GM12878 (cell line): ENCODE data around the gene MRGPRG. TPM values are rescaled to one million over a fixed set of nuclear protein-coding genes. Genes with fewer than 3 reads are reported as not detected.

Experiments
- ATAC-seq: fragments of 200-7000 bp; cut with Tn5 transposase; 3 replicates; pipeline ENCODE4 v1.9.1; 2020; ENCODE audit warnings: mild to moderate bottlenecking, moderate library complexity
- BruUV-seq: library from RNA; stranded (reverse); fragments of 400-500 nt; replicated peaks from 2 replicates; lab custom pipeline; 2021; lab: Mats Ljungman, UMichigan
- CTCF ChIA-PET: fragments of 300-600 bp; sonication (Branson Sonifier 250); formaldehyde crosslinking; extraction: SDS; loops from one replicate; lab custom pipeline; 2021; ENCODE audit warnings: inconsistent platforms; lab: Yijun Ruan, JAX
- POLR2A ChIA-PET: fragments of 350-600 bp; formaldehyde crosslinking; extraction: SDS; loops from one replicate; lab custom pipeline; 2021; ENCODE audit warnings: inconsistent platforms; lab: Charles Lee
- RAD21 ChIA-PET: fragments of 300-600 bp; sonication (Branson Sonifier 250); formaldehyde crosslinking; loops from one replicate; lab custom pipeline; 2023; ENCODE audit warnings: antibody characterized with exemption; ENCODE audit not compliant: unreplicated experiment; lab: Charles Lee
- SMC1A ChIA-PET: fragments of 300-600 bp; sonication (Branson Sonifier 250); formaldehyde crosslinking; loops from one replicate; lab custom pipeline; 2023; ENCODE audit not compliant: unreplicated experiment, uncharacterized antibody; lab: Charles Lee
- DNase-seq: peaks from one replicate; pipeline ENCODE4 v3.0.0-alpha.2; 2011; ENCODE audit warnings: low read depth, low spot score
- FAIRE-seq: peaks from 3 replicates; lab custom pipeline; 2011; peaks lifted over from hg19 to GRCh38; lab: Jason Lieb, UNC
- H2AFZ ChIP-seq: 2 replicates; pipeline ENCODE4 v1.6.0; 2011; ENCODE audit warnings: low read depth, low read length, control low read depth; ENCODE audit not compliant: control insufficient read depth
- H3K27ac ChIP-seq: 2 replicates; pipeline ENCODE4 v1.5.1; 2011; ENCODE audit warnings: control low read depth; ENCODE audit not compliant: control insufficient read depth, insufficient read depth
- H3K27me3 ChIP-seq, 2 experiments: replicated peaks in 1 of 2; 2 replicates each; pipeline versions ENCODE4 v1.6.0 to v1.6.1; 2011; ENCODE audit warnings: low read length in 1 of 2; ENCODE audit not compliant: control insufficient read depth in 2 of 2, insufficient read depth in 2 of 2
- H3K36me3 ChIP-seq, 2 experiments: 2 replicates each; pipeline ENCODE4 v1.5.1; 2011; ENCODE audit warnings: low read length in 1 of 2; ENCODE audit not compliant: control insufficient read depth in 2 of 2, insufficient read depth in 2 of 2
- H3K4me1 ChIP-seq: 2 replicates; pipeline ENCODE4 v1.6.1; 2011; ENCODE audit warnings: mild to moderate bottlenecking, low read length, moderate library complexity, mixed read lengths; ENCODE audit not compliant: control insufficient read depth, insufficient read depth
- H3K4me2 ChIP-seq: 2 replicates; pipeline ENCODE4 v1.6.0; 2011; ENCODE audit warnings: control low read depth; ENCODE audit not compliant: control insufficient read depth, insufficient read depth
- H3K4me3 ChIP-seq: fragments of 200-600 bp; sonication (generic); 2 replicates; pipeline ENCODE4 v1.5.1; 2016
- H3K79me2 ChIP-seq: 2 replicates; pipeline ENCODE4 v1.6.0; 2011; ENCODE audit warnings: low read length; ENCODE audit not compliant: control insufficient read depth, insufficient read depth
- H3K9ac ChIP-seq: 2 replicates; pipeline ENCODE4 v1.8.0; 2011; ENCODE audit warnings: low read length, control low read depth, mixed read lengths; ENCODE audit not compliant: control insufficient read depth, insufficient read depth
- H3K9me3 ChIP-seq: replicated peaks from 3 replicates; pipeline ENCODE4 v1.5.1; 2011; ENCODE audit warnings: mild to moderate bottlenecking, low read length; ENCODE audit not compliant: control insufficient read depth, insufficient read depth
- H4K20me1 ChIP-seq: 2 replicates; pipeline ENCODE4 v1.6.0; 2011; ENCODE audit not compliant: control insufficient read depth, insufficient read depth
- BCL11A ChIP-seq: IDR thresholded peaks from 2 replicates; pipeline ENCODE4 v1.6.1; 2011; ENCODE audit warnings: low read depth, low read length
- BMI1 ChIP-seq: fragments of 450-650 bp; IDR thresholded peaks from 2 replicates; pipeline ENCODE4 v1.6.1; 2016; ENCODE audit warnings: mild to moderate bottlenecking, moderate library complexity, borderline replicate concordance
- ESRRA ChIP-seq: IDR thresholded peaks from 2 replicates; pipeline ENCODE4 v1.6.1; 2012; ENCODE audit warnings: mild to moderate bottlenecking, low read length, improper control_type of control experiment
- KLF5 ChIP-seq: fragments of 450-650 bp; IDR thresholded peaks from 2 replicates; pipeline ENCODE4 v1.6.1; 2014; ENCODE audit warnings: mild to moderate bottlenecking; ENCODE audit not compliant: partially characterized antibody
- NFYA ChIP-seq: IDR thresholded peaks from 2 replicates; pipeline ENCODE4 v1.6.1; 2011; ENCODE audit warnings: low read depth, mild to moderate bottlenecking, low read length, improper control_type of control experiment, borderline replicate concordance
- PML ChIP-seq: IDR thresholded peaks from 2 replicates; pipeline ENCODE4 v1.6.1; 2012; ENCODE audit warnings: low read length, inconsistent platforms
- RBBP5 ChIP-seq: fragments of 200-600 bp; sonication (generic); conservative IDR thresholded peaks from 2 replicates; pipeline ENCODE4 v1.6.1; 2016
- SREBF1 ChIP-seq: IDR thresholded peaks from 2 replicates; pipeline ENCODE4 v1.6.1; 2012; ENCODE audit warnings: mild to moderate bottlenecking, low read length
- WGBS: methylation state at CpG from one replicate; pipeline ENCODE4 v1.1.6; 2016; ENCODE audit warnings: low lambda C conversion rate; ENCODE audit not compliant: insufficient replicate concordance, insufficient coverage; ENCODE audit errors: missing lambda C conversion rate; 5-methylcytosine and 5-hydroxymethylcytosine counted together
- in situ Hi-C: fragments of 300-500 bp; cut with MboI; formaldehyde crosslinking; loops from 9 replicates; pipeline ENCODE4 v1.14.3; 2018; ENCODE audit warnings: mixed read lengths
- intact Hi-C: fragments of 100-400 bp; cut with micrococcal nuclease; formaldehyde crosslinking; loops from one replicate; pipeline ENCODE4 v1.14.2; 2022; ENCODE audit not compliant: unreplicated experiment
- polyA plus RNA-seq, 11 experiments: library from polyadenylated mRNA; depleted of rRNA in 4 of 11; unstranded in 6 of 11; stranded (reverse) in 5 of 11; fragments of >200 nt; fragmentation: Nextera tagmentation in 4 of 11; fragmentation: Illumina TruSeq in 1 of 11; extraction: Ambion mirVana in 4 of 11; extraction: Trizol in 1 of 11; gene quantifications; 1 replicate in 1 of 11; 2 replicates in 10 of 11; pipeline versions ENCODE4 v1.2.1 to v1.2.3, GENCODE V29; 2011 to 2016; ENCODE audit warnings: inconsistent platforms in 2 of 11, missing spikeins in 2 of 11, low read depth in 1 of 11
- total RNA-seq, 4 experiments: library from RNA; depleted of rRNA in 3 of 4; stranded (reverse); fragments of >200 nt in 3 of 4; fragmentation: Illumina TruSeq in 1 of 4; extraction: Trizol in 1 of 4; gene quantifications; 2 replicates each; pipeline versions ENCODE4 v1.2.1 to v1.2.3, GENCODE V29; 2013 to 2021
- TF ChIP-seq, protein P1 (sequence below): fragments of 450-650 bp; IDR thresholded peaks from 2 replicates; pipeline ENCODE4 v1.6.1; 2018; ENCODE audit warnings: mild to moderate bottlenecking, low read depth, moderate library complexity; ENCODE audit not compliant: partially characterized antibody
- TF ChIP-seq, protein P2 (sequence below): fragments of 450-650 bp; IDR thresholded peaks from 2 replicates; pipeline ENCODE4 v1.6.1; 2016; ENCODE audit warnings: mild to moderate bottlenecking
- TF ChIP-seq, protein P3 (sequence below): fragments of 450-650 bp; IDR thresholded peaks from 2 replicates; pipeline ENCODE4 v1.6.1; 2018; ENCODE audit warnings: borderline replicate concordance, mild to moderate bottlenecking; ENCODE audit not compliant: partially characterized antibody
- TF ChIP-seq, protein P4 (sequence below): fragments of 450-650 bp; IDR thresholded peaks from 2 replicates; pipeline ENCODE4 v1.6.1; 2017; ENCODE audit warnings: mild to moderate bottlenecking

Gene MRGPRG
- total and polyA plus RNA-seq, 10 of the 15 experiments (the other 5 are each of a cell fraction or from before 2014, with no cell fraction given): not detected

DNA sequence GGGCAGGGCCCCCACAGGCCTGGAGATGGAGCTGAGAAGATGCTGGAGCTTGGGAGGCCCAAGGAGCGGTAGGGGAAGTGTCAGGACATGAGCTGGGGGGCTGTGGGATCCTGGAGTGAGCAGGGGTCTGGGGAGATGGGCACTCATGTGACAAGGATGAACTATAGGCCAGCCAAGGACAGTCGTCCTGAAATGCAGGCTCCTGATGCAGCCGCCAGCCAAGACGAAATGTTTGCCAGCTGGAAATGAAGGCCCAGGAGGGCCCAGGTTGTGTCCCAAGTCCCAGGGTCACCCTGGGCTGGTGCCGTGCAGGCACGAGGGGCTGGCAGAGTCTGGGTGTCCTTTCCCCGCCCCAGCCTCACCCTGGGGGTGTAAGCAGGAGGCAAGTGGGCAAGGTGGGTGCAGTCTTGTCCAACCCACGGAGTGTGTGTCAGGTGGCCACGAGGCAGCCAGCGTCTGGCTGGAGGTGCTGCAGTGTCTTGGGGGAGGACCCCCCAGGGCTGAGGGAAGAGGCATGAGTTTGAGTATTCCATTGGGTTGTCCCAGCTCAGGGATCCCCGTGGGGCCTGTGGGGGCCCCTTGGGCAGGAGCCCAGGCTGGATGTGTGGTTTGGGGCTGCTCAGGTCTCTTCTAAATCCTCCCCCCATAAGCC lies 21.4 kb downstream of the MRGPRG start (continued):
- no peak for TF ChIP-seq SREBF1
- TF ChIP-seq, protein P1, sequence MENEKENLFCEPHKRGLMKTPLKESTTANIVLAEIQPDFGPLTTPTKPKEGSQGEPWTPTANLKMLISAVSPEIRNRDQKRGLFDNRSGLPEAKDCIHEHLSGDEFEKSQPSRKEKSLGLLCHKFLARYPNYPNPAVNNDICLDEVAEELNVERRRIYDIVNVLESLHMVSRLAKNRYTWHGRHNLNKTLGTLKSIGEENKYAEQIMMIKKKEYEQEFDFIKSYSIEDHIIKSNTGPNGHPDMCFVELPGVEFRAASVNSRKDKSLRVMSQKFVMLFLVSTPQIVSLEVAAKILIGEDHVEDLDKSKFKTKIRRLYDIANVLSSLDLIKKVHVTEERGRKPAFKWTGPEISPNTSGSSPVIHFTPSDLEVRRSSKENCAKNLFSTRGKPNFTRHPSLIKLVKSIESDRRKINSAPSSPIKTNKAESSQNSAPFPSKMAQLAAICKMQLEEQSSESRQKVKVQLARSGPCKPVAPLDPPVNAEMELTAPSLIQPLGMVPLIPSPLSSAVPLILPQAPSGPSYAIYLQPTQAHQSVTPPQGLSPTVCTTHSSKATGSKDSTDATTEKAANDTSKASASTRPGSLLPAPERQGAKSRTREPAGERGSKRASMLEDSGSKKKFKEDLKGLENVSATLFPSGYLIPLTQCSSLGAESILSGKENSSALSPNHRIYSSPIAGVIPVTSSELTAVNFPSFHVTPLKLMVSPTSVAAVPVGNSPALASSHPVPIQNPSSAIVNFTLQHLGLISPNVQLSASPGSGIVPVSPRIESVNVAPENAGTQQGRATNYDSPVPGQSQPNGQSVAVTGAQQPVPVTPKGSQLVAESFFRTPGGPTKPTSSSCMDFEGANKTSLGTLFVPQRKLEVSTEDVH: no peak
- TF ChIP-seq, protein P2, sequence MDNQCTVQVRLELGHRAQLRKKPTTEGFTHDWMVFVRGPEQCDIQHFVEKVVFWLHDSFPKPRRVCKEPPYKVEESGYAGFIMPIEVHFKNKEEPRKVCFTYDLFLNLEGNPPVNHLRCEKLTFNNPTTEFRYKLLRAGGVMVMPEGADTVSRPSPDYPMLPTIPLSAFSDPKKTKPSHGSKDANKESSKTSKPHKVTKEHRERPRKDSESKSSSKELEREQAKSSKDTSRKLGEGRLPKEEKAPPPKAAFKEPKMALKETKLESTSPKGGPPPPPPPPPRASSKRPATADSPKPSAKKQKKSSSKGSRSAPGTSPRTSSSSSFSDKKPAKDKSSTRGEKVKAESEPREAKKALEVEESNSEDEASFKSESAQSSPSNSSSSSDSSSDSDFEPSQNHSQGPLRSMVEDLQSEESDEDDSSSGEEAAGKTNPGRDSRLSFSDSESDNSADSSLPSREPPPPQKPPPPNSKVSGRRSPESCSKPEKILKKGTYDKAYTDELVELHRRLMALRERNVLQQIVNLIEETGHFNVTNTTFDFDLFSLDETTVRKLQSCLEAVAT: no peak
- TF ChIP-seq BCL11A: no peak

DNA sequence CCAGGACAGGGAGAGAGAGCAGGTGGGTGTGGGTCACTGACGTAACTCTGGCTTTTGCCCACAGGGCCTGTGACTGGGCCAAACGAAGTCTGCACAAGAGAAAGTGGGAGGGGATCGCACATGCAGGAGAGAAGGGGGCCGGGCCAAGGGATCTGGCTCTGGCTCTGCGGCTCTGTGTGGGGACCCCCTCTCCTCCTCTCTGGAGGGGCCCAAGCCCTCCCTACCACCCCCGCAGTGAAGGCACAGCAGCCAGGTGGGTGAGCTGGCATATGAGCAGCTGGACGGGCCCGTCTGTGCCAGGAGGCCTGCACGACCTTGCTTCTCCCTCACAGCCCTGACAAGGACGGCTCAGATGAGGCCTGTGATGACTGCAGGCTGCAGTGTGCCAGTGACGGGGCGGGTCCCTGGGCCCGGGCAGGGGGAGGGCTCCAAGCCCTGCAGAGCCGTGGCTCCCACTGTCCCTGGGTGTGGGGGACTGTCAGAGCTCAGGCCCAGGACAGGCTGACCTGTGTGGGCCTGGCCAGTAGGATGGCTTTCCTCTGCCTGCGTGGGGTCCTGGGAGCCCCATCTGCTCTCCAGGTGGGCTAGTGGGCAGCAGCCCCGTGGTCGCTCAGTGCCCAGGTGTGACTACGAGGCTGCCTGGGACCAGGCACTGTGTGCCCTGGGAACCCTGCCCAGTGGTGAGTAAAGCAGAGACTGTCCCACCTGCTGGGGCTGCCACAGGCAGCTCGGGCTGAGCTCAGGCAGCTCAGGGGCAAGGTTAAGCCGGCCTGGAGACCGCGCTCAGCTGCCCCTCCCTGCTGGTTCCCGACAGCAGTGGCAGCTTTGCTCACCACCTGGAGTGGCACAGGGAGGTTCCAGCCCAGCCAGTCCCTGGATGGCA lies 22.2 kb downstream of the MRGPRG start:
- CTCF ChIA-PET: no interaction called here
- BruUV-seq: no TSS peak
- RAD21 ChIA-PET: no interaction called here
- no peak for DNase-seq
- SMC1A ChIA-PET: no interaction called here
- POLR2A ChIA-PET: no interaction called here
- H2AFZ ChIP-seq: no peak overlapping the region
- H3K4me2 ChIP-seq: no peak overlapping the region
- no peaks in the 10 kb centered on the region for H3K9me3 ChIP-seq
- no peak for FAIRE-seq
- no peak overlapping the region for H3K9ac ChIP-seq
- no peak overlapping the region for H3K27ac ChIP-seq
- H3K79me2 ChIP-seq: no peaks in the 10 kb centered on the region
- 22% methylated on average over 17 of the region's 23 CpGs for WGBS
- H3K27me3 ChIP-seq: no peaks in the 10 kb centered on the region; a peak in 1 of 4 replicates
- no peak overlapping the region for H3K4me3 ChIP-seq
- no peaks in the 10 kb centered on the region for H4K20me1 ChIP-seq
- ATAC-seq: no peak
- H3K36me3 ChIP-seq: no peaks in the 10 kb centered on the region
- in situ Hi-C loops: no loop called here
- no peaks in the 10 kb centered on the region for H3K4me1 ChIP-seq
- intact Hi-C loops: no loop called here
- TF ChIP-seq, protein P3, sequence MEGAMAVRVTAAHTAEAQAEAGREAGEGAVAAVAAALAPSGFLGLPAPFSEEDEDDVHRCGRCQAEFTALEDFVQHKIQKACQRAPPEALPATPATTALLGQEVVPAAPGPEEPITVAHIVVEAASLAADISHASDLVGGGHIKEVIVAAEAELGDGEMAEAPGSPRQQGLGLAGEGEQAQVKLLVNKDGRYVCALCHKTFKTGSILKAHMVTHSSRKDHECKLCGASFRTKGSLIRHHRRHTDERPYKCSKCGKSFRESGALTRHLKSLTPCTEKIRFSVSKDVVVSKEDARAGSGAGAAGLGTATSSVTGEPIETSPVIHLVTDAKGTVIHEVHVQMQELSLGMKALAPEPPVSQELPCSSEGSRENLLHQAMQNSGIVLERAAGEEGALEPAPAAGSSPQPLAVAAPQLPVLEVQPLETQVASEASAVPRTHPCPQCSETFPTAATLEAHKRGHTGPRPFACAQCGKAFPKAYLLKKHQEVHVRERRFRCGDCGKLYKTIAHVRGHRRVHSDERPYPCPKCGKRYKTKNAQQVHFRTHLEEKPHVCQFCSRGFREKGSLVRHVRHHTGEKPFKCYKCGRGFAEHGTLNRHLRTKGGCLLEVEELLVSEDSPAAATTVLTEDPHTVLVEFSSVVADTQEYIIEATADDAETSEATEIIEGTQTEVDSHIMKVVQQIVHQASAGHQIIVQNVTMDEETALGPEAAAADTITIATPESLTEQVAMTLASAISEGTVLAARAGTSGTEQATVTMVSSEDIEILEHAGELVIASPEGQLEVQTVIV: no peak
- TF ChIP-seq RBBP5 (no peak), BMI1 (no peak), ESRRA (no peak), KLF5 (no peak), PML (no peak), NFYA (no peak)
- TF ChIP-seq, protein P4, sequence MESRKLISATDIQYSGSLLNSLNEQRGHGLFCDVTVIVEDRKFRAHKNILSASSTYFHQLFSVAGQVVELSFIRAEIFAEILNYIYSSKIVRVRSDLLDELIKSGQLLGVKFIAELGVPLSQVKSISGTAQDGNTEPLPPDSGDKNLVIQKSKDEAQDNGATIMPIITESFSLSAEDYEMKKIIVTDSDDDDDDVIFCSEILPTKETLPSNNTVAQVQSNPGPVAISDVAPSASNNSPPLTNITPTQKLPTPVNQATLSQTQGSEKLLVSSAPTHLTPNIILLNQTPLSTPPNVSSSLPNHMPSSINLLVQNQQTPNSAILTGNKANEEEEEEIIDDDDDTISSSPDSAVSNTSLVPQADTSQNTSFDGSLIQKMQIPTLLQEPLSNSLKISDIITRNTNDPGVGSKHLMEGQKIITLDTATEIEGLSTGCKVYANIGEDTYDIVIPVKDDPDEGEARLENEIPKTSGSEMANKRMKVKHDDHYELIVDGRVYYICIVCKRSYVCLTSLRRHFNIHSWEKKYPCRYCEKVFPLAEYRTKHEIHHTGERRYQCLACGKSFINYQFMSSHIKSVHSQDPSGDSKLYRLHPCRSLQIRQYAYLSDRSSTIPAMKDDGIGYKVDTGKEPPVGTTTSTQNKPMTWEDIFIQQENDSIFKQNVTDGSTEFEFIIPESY: no peak
